ENCODE results near the gene SKI.

GRCh38 chr1:2323451-2323974 is 95.4 kb downstream of the SKI start:
- no peak for TF ChIP-seq CTCF (conservative IDR thresholded peaks at IDR 0.05; ENCODE audit: low read depth in 2 of 2)
- TF ChIP-seq, protein P1, sequence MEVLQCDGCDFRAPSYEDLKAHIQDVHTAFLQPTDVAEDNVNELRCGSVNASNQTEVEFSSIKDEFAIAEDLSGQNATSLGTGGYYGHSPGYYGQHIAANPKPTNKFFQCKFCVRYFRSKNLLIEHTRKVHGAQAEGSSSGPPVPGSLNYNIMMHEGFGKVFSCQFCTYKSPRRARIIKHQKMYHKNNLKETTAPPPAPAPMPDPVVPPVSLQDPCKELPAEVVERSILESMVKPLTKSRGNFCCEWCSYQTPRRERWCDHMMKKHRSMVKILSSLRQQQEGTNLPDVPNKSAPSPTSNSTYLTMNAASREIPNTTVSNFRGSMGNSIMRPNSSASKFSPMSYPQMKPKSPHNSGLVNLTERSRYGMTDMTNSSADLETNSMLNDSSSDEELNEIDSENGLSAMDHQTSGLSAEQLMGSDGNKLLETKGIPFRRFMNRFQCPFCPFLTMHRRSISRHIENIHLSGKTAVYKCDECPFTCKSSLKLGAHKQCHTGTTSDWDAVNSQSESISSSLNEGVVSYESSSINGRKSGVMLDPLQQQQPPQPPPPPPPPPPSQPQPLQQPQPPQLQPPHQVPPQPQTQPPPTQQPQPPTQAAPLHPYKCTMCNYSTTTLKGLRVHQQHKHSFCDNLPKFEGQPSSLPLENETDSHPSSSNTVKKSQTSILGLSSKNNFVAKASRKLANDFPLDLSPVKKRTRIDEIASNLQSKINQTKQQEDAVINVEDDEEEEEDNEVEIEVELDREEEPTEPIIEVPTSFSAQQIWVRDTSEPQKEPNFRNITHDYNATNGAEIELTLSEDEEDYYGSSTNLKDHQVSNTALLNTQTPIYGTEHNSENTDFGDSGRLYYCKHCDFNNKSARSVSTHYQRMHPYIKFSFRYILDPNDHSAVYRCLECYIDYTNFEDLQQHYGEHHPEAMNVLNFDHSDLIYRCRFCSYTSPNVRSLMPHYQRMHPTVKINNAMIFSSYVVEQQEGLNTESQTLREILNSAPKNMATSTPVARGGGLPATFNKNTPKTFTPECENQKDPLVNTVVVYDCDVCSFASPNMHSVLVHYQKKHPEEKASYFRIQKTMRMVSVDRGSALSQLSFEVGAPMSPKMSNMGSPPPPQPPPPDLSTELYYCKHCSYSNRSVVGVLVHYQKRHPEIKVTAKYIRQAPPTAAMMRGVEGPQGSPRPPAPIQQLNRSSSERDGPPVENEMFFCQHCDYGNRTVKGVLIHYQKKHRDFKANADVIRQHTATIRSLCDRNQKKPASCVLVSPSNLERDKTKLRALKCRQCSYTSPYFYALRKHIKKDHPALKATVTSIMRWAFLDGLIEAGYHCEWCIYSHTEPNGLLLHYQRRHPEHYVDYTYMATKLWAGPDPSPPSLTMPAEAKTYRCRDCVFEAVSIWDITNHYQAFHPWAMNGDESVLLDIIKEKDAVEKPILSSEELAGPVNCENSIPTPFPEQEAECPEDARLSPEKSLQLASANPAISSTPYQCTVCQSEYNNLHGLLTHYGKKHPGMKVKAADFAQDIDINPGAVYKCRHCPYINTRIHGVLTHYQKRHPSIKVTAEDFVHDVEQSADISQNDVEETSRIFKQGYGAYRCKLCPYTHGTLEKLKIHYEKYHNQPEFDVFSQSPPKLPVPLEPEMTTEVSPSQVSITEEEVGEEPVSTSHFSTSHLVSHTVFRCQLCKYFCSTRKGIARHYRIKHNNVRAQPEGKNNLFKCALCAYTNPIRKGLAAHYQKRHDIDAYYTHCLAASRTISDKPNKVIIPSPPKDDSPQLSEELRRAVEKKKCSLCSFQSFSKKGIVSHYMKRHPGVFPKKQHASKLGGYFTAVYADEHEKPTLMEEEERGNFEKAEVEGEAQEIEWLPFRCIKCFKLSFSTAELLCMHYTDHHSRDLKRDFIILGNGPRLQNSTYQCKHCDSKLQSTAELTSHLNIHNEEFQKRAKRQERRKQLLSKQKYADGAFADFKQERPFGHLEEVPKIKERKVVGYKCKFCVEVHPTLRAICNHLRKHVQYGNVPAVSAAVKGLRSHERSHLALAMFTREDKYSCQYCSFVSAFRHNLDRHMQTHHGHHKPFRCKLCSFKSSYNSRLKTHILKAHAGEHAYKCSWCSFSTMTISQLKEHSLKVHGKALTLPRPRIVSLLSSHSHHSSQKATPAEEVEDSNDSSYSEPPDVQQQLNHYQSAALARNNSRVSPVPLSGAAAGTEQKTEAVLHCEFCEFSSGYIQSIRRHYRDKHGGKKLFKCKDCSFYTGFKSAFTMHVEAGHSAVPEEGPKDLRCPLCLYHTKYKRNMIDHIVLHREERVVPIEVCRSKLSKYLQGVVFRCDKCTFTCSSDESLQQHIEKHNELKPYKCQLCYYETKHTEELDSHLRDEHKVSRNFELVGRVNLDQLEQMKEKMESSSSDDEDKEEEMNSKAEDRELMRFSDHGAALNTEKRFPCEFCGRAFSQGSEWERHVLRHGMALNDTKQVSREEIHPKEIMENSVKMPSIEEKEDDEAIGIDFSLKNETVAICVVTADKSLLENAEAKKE (CRISPR knock-in tag; IDR thresholded peaks at IDR 0.05): no peak
- TF ChIP-seq EZH2phosphoT487 (IDR thresholded peaks at IDR 0.05; ENCODE audit: unreplicated experiment): no peak
- TF ChIP-seq POLR2AphosphoS5 (IDR thresholded peaks at IDR 0.05; ENCODE audit: low read depth): no peak
- TF ChIP-seq EZH2 (IDR thresholded peaks at IDR 0.05; ENCODE audit: low read depth, unreplicated experiment): no peak
- TF ChIP-seq STAT1 (IDR thresholded peaks at IDR 0.05; ENCODE audit: unreplicated experiment): no peak
- no peak for TF ChIP-seq CREB1 (CRISPR knock-in tag; IDR thresholded peaks at IDR 0.05; ENCODE audit: low read depth)
- TF ChIP-seq REST (IDR thresholded peaks at IDR 0.05; ENCODE audit: unreplicated experiment): no peak
- no peak for TF ChIP-seq ZNF331 (CRISPR knock-in tag; IDR thresholded peaks at IDR 0.05; ENCODE audit: low read depth)
- TF ChIP-seq JUNB (IDR thresholded peaks at IDR 0.05; ENCODE audit: unreplicated experiment): no peak
- TF ChIP-seq NANOG (IDR thresholded peaks at IDR 0.05; ENCODE audit: borderline replicate concordance): no peak
- no peak for TF ChIP-seq ETS1 (IDR thresholded peaks at IDR 0.05)

All from GM23338 (cell line).